GM12875 (cell line): ENCODE results near the gene GRIK3.

ENCODE experiments used
- H3K4me3 ChIP-seq: one replicate; pipeline ENCODE4 v1.5.1; 2011; ENCODE audit warnings: low read depth, low read length, control low read depth
- CTCF ChIP-seq: IDR thresholded peaks from 2 replicates; pipeline ENCODE4 v1.5.1; 2011; ENCODE audit warnings: low read depth, mild to moderate bottlenecking, control low read depth, inconsistent platforms, low read length, moderate library complexity, borderline replicate concordance; ENCODE audit not compliant: insufficient read depth

Gene GRIK3

DNA sequence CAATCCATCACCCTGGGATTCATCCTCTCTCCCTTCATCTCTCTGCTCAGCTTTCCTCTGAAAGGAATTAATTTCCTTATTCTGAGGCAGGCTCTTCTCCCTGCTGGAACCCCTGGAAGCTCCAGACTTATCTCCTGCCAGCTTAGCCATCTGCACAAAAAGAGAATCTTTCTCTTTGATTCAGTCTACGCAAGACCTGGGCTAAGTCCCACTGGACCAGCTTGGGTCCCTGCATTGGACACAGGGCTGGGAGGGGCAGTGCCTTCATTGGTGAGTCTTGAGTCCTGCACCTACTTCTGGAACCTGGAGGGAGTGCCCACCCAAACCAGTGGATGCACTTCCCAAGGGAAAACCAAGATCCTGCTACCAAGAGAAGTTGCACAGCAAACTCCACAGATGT lies 279.9 kb downstream of the GRIK3 start:
- no peak overlapping the region for H3K4me3 ChIP-seq
- TF ChIP-seq CTCF: no peak

- H3K4me3 ChIP-seq: no peak overlapping the region
- no peak for TF ChIP-seq CTCF
These were observed 280.9 kb downstream of the GRIK3 start for GRCh38 chr1:36753451-36753850.

GRCh38 chr1:36752891-36753361 lies 281.4 kb downstream of the GRIK3 start:
- no peak for TF ChIP-seq CTCF
- no peak overlapping the region for H3K4me3 ChIP-seq

DNA sequence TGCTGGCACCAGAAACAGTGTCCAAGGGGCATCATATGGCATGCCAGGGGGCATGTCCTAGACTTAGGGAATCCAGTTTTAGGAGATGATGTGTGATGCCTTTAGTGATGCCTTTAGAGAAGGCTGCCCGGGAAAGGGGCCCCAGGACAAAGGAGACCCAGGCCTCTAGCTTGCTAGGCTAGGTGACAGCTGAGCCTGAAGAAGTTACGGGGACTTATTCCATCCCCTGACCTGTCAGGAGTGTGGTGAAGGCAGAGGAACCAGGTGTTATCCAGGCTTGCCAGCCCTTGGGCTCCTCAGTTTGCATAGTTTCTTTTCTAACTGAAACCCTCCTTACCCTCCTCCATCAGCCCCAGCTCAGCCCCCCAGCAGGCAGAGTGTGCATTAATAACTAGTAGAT lies 281.9 kb downstream of the GRIK3 start:
- no peak for TF ChIP-seq CTCF
- no peak overlapping the region for H3K4me3 ChIP-seq

DNA sequence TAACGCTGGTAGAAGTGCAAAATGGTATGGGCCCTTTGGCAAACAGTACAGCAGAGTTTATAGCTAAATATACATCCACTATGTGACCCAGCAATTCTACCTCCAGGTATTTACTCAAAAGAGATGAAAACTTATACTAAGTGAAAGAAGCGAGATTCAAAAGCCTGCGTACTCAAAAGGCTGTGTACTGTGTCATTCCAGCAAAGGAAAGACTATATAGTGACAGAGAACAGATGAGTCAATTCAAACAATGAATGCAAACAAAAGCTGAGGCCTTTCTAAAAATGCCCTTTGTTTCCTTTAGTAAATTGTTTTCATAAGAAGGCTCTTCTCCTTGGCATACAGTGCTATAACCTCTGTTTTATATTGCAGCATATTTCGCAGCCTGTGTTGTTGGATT lies 282.8 kb downstream of the GRIK3 start:
- no peak for TF ChIP-seq CTCF
- no peak overlapping the region for H3K4me3 ChIP-seq

DNA sequence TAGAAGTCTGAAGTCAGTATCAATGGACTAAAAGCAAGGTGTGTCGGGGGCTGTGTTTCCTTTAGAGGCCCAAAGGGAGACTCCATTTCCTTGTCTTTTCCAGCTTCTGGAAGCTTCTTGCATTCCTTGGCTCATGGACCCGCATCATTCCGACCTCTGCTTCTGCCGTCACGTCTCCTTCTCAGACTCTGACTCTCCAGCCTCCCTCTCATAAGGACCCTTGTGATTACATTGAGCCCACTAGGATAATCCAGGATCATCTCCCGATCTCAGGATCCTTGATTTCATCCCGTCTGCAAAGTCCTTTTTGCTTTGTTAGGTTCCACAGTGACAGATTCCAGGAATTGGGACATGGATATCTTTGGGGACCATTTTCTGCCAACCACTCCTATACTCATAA lies 285.8 kb downstream of the GRIK3 start:
- no peak for TF ChIP-seq CTCF
- no peak overlapping the region for H3K4me3 ChIP-seq
